HG02852 (cell line): ENCODE results near the gene IL17RC.
"Not testable (repeated sequence)": the region's sequence is repeated elsewhere in the genome, so short reads cannot be mapped to it uniquely, and the experiment has no call there.

Experiments used
- ATAC-seq: cut with Tn5 transposase; IDR thresholded peaks from one replicate; pipeline ENCODE4 v1.9.1; 2021; ENCODE audit warnings: mild to moderate bottlenecking, moderate library complexity; ENCODE audit not compliant: unreplicated experiment

IL17RC gene

GRCh38 chr3:9914559-9915253, 2.2 kb upstream of the IL17RC start:
- no peak for ATAC-seq

GRCh38 chr3:9915254-9916141, 1.4 kb upstream of the IL17RC start:
- ATAC-seq = no peak

- ATAC-seq = no peak
Observed at GRCh38 chr3:9916346-9916733, 558 bp upstream of the IL17RC start.

GRCh38 chr3:9917820-9918219, 922 bp downstream of the IL17RC start:
- ATAC-seq = no peak

- ATAC-seq = no peak
Observed at GRCh38 chr3:9918261-9919038, 1.6 kb downstream of the IL17RC start.

GRCh38 chr3:9928158-9928557, 11.3 kb downstream of the IL17RC start:
- no peak for ATAC-seq

GRCh38 chr3:9930804-9931418, 14.0 kb downstream of the IL17RC start:
- ATAC-seq = no peak

GRCh38 chr3:9932535-9932842, 15.6 kb downstream of the IL17RC start:
- ATAC-seq = no peak

GRCh38 chr3:9932843-9933560, 16.1 kb downstream of the IL17RC start:
- ATAC-seq = peak; percentile 66

GRCh38 chr3:9933561-9934234, 16.8 kb downstream of the IL17RC start, which contains the start of gene CRELD1:
Gene CRELD1, plus strand, starts transcription at chr3:9933834. Its CDS starts 605 bp downstream, at chr3:9934439.
- peak; percentile 84 for ATAC-seq

- ATAC-seq = no peak
Observed at GRCh38 chr3:9934235-9934621, 17.3 kb downstream of the IL17RC start.

- no peak for ATAC-seq
Observed at GRCh38 chr3:9934993-9935392, 18.1 kb downstream of the IL17RC start.

GRCh38 chr3:9935966-9936510, 19.1 kb downstream of the IL17RC start:
- no peak for ATAC-seq

- no peak for ATAC-seq
Observed at GRCh38 chr3:9937486-9938238, 20.8 kb downstream of the IL17RC start.

- no peak for ATAC-seq
Observed at GRCh38 chr3:9938966-9939365, 22.1 kb downstream of the IL17RC start.

GRCh38 chr3:9939906-9940305, 23.0 kb downstream of the IL17RC start:
- ATAC-seq = not testable (repeated sequence)

GRCh38 chr3:9940746-9941145, 23.8 kb downstream of the IL17RC start:
- no peak for ATAC-seq

- ATAC-seq = no peak
Observed at GRCh38 chr3:9942164-9942563, 25.3 kb downstream of the IL17RC start.
